ENCODE measurements around the gene RNASE4.

The RNASE4 gene

DNA sequence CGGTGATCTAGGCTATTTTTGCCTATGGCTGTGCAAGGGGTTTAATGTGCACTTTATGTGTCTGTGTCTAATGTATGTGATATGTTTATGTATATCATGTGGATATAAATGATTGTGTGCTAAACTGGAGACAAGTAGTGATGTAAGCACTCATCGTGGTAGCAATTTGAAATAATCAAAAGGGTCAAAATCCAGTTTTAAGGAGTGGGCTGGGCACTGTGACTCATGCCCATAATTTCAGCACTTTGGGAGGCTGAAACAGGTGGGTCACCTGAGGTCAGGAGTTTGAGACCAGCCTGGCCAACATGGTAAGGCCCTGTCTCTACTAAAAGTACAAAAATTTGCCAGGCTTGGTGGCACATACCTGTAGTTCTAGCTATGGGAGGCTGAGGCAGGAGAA, 64.1 kb downstream of the RNASE4 start:
- DNase-seq, result no peak

DNA sequence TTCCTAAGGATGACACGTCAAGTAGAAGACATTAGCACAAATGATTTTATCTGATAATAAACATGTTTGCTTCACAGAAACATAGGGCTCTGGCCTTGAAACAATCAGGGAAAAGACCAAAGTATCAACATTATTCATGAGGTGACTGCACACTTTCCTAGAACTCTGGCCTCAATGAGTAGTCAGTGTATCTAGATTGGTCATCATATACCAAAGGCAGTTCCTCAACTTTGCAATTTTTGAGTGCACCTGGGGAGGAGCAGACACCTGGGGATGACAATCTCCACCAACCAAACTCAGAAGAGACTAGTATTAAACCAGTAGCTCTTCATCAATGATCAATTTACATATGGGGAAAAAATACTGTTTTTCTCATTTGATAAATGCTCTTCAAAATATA, 65.8 kb downstream of the RNASE4 start:
- no peak for DNase-seq
